Measurements from ENCODE around the gene ZBED4.

The ZBED4 gene

GRCh38 chr22:49825944-49826602 lies 27.6 kb upstream of the ZBED4 start:
- peak in 1 of 2 donors; percentile 44 for DNase-seq (ENCODE audit: low read depth in 1 of 2, low spot score in 1 of 2)

GRCh38 chr22:49826603-49827270 lies 26.9 kb upstream of the ZBED4 start:
- no peak for DNase-seq (ENCODE audit: low read depth in 1 of 2, low spot score in 1 of 2)

GRCh38 chr22:49827271-49827852 lies 26.3 kb upstream of the ZBED4 start:
- no peak for DNase-seq (ENCODE audit: low read depth in 1 of 2, low spot score in 1 of 2)

- DNase-seq (ENCODE audit: low read depth in 1 of 2, low spot score in 1 of 2): peak in 1 of 2 donors; percentile 42
Measured at GRCh38 chr22:49827853-49828598, 25.6 kb upstream of the ZBED4 start, which contains the start of gene BRD1. Gene BRD1 (minus strand): TSS chr22:49827873. CDS start chr22:49824317, 3,556 bp downstream.

GRCh38 chr22:49828599-49828965 lies 25.1 kb upstream of the ZBED4 start:
- DNase-seq (ENCODE audit: low read depth in 1 of 2, low spot score in 1 of 2): no peak

DNA sequence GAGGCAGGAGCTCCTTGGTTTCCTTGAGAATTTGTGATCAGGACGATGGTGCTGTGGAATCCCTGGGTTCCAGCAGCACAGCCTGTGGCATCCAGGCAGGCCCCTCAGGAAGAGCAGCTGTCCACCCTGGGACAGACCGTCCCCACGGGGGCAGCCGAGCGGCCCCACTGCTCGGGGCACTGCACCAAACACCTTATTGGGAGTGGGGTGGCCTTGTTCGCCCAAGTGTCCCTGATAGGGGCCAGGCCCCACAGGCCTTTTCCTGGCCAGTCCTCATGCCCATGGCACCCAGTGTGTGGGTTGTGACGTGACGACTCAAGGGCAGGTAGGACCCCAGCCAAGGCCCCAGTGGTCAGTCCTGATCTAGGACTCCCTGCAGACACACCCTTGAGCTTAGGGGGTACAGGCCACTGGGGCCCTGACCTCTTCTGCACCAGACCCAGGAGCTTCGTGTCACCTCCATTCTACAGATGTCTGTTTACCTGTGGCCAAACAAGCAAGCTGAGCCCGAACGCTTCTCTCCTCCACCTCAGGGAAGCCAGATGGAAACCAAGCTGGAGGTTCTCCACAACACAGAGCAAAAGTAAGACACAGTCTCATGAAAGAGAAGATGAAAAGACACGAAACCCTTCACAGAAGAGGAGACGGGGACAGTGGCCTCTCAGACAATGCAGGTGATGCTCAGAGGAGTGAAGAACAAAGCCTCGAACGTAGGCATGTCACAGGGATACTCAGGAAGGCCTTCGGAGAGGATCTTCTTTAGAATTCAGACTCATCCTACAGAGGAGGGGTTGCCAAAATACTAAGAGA lies 24.4 kb upstream of the ZBED4 start:
- DNase-seq (ENCODE audit: low read depth in 1 of 2, low spot score in 1 of 2): no peak

DNA sequence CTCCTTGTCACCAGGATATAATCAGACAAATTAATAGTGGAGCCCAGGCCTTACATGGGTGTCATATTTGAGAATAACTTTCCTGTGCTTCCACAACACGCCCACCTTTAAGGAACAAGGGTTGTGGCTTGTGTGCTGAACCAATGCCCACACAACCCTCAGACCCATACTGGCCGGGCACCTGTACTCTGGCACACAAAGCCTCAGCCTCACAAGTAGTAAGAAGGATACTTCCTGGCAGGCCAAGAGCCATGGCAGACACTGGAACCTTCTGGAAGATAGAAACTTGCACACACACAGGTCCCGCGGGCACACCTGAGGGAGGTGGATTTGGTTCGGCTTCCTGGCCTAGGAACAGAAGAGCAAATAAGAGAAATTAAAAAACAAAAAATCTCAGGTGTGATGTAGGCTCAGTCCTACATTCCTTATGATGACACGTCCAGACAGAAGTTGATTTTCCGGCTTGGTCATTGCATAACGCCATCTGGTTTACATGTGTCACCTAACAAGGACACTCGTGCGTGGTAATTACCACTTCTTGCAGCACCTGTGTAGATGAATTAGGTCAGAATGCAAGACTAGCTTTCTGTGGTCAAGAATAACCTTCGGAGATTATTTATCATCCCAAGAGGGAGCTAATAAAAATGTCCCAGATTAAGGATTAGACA lies 20.2 kb upstream of the ZBED4 start:
- DNase-seq (ENCODE audit: low read depth in 1 of 2, low spot score in 1 of 2): no peak

DNA sequence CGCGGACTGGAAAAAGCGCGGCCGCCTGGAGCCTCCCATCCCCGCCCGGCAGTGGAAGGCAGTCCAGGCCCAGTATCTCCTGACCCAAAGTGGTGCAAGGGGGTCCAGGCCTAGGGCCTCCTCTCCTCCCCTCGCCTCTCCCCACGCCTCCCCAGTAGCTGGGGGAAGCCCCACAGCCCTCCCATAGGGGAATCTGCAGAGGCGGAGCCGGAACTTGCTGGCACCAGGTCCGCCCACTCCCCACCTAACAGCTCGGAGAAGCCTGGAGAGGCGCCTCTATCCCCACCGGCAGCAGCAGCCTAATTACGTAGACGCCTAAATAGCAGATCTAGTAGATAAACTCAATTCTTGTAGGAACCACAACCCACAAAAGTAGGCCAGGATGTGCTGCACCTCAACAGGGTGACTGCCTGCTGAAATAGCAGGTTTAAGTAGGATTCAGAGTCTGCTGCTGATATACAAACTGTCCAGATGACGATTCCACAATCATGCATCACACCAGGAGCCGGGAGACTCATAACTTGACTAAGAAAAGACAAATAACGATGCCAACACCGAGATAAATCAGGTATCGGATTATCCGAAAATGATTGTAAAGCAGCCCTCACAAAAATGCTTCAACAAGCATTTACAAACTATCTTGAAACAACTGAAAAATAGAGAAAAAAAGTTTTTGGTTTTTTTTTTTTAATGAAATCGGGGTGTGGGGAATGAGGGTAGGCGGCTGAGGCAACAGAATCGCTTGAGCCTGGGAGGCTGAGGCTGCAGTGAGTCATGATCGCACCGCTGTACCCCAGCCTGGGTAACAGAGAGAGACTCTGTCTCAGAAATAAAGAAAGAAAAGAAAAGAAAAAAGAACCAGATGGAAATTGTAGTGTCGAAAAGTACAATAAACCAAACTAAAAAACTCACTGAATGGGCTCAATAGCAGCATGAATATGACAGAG lies 14.6 kb upstream of the ZBED4 start:
- DNase-seq (ENCODE audit: low read depth in 1 of 2, low spot score in 1 of 2): peak; percentile 68 to 77

DNA sequence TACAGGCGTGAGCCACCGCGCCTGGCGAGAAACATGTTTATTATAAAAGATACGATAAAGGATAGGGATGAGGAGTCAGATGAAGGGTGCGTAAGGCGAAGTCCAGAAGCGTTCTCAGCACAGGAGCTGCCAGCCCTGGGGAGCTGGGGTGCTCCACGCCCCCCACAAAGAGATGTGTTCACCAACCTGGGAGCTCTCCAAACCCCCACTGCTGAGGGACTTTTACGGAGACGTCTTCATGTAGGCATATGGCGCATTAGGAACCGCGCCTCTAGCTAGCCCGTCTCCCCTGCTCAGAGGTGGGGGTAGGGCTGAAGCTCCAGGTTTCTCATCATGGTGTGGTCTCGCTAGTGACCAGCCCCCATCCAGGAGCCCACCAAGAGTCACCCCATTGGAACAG lies 8.4 kb upstream of the ZBED4 start:
- DNase-seq (ENCODE audit: low read depth in 1 of 2, low spot score in 1 of 2): no peak

GRCh38 chr22:49845666-49846459 lies 7.8 kb upstream of the ZBED4 start:
- no peak for DNase-seq (ENCODE audit: low read depth in 1 of 2, low spot score in 1 of 2)

GRCh38 chr22:49847751-49848689 lies 5.6 kb upstream of the ZBED4 start:
- no peak for DNase-seq (ENCODE audit: low read depth in 1 of 2, low spot score in 1 of 2)

- no peak for DNase-seq (ENCODE audit: low read depth in 1 of 2, low spot score in 1 of 2)
Measured at GRCh38 chr22:49848690-49849160, 4.9 kb upstream of the ZBED4 start.

- no peak for DNase-seq (ENCODE audit: low read depth in 1 of 2, low spot score in 1 of 2)
Measured at GRCh38 chr22:49849161-49850020, 4.3 kb upstream of the ZBED4 start.

- DNase-seq (ENCODE audit: low read depth in 1 of 2, low spot score in 1 of 2): no peak
Measured at GRCh38 chr22:49850021-49850911, 3.4 kb upstream of the ZBED4 start.

Data from activated T-helper 1 cell treated with anti-CD3 and anti-CD28 coated beads, Interleukin-2, amount 50 U/mL, for 16 hours (primary cell).